Psoas muscle (tissue), 8 donors: Measurements from ENCODE around the gene THRB. TPM values are rescaled to one million over a fixed set of nuclear protein-coding genes. Genes with fewer than 3 reads are reported as not detected.

Experiments used
- ATAC-seq, 4 donors: fragments of 200-7000 bp; cut with Tn5 transposase; one replicate each; pipeline ENCODE4 v1.9.1; 2020; ENCODE audit warnings: moderate library complexity in 3 of 4, mild to moderate bottlenecking in 2 of 4
- DNase-seq, 2 donors: peaks; one replicate each; pipeline ENCODE4 v3.0.0-alpha.2; 2020
- H3K27ac ChIP-seq: fragments of 200-600 bp; one replicate; pipeline ENCODE4 v1.8.0; 2022
- H3K27me3 ChIP-seq, 3 donors: fragments of 200-600 bp in 1 of 3; one replicate each; pipeline versions ENCODE4 v1.6.1 to v1.8.0; 2013 to 2022; ENCODE audit warnings: low read length in 2 of 3, mild to moderate bottlenecking in 2 of 3, moderate library complexity in 1 of 3; ENCODE audit not compliant: insufficient read depth in 3 of 3
- H3K36me3 ChIP-seq, 2 donors: fragments of 200-600 bp in 1 of 2; one replicate each; pipeline versions ENCODE4 v1.6.1 to v1.8.0; 2013 to 2022; ENCODE audit warnings: low read depth in 1 of 2, mild to moderate bottlenecking in 1 of 2, moderate library complexity in 1 of 2; ENCODE audit not compliant: insufficient read depth in 1 of 2
- H3K4me1 ChIP-seq: fragments of 200-600 bp; one replicate; pipeline ENCODE4 v1.8.0; 2022
- H3K4me3 ChIP-seq: fragments of 200-600 bp; one replicate; pipeline ENCODE4 v1.8.0; 2022; ENCODE audit warnings: mild to moderate bottlenecking
- H3K9me3 ChIP-seq: fragments of 200-600 bp; one replicate; pipeline ENCODE4 v1.8.0; 2022
- WGBS, 3 donors: extraction: QIAGEN DNeasy Blood & Tissue Kit; methylation state at CpG; one replicate each; pipeline versions ENCODE4 v1.1.6 to v1.1.7; 2013; 5-methylcytosine and 5-hydroxymethylcytosine counted together
- intact Hi-C, 2 donors: fragments of 100-400 bp; cut with DNase I; formaldehyde crosslinking; loops; one replicate each; pipeline versions ENCODE4 v1.11.0 to v1.14.2; 2022
- polyA plus RNA-seq, 3 donors: library from polyadenylated mRNA; stranded (reverse); fragments of 200-250 nt; gene quantifications; one replicate each; pipeline ENCODE4 v1.2.3, GENCODE V29; 2013
- total RNA-seq, 4 donors: library from RNA; stranded (reverse); fragmentation: NEBNext Ultra II Directional in 2 of 4; extraction: Animal tissue kit (Norgen Biotek cat#: 25700) in 2 of 4; gene quantifications; one replicate each; pipeline versions ENCODE4 v1.2.1 to v1.2.4, GENCODE V29; 2021 to 2023
- TF ChIP-seq, protein P1 (sequence below): fragments of 200-600 bp; IDR thresholded peaks from one replicate; pipeline ENCODE4 v1.8.0; 2022; ENCODE audit warnings: antibody characterized with exemption
- donor health status: healthy with polysubstance abuse.
- donor health status: DM: no; HTN: no; CAD: no; lungs with moderate emphysema.
- donor health status: Bipolar disorder and iron deficiency.
- donor health status: healthy.
- donor health status: DM: yes; HTN: yes; CAD: no.
- donor health status: DM: no; HTN: no; CAD: no.
- donor health status: DM: no; HTN: no; CAD: no.
- donor health status: DM: yes; HTN: yes; CAD: no.

Gene THRB
- total and polyA plus RNA-seq, 7 donors = 11.5 to 38.6 (median 31.4) TPM

DNA sequence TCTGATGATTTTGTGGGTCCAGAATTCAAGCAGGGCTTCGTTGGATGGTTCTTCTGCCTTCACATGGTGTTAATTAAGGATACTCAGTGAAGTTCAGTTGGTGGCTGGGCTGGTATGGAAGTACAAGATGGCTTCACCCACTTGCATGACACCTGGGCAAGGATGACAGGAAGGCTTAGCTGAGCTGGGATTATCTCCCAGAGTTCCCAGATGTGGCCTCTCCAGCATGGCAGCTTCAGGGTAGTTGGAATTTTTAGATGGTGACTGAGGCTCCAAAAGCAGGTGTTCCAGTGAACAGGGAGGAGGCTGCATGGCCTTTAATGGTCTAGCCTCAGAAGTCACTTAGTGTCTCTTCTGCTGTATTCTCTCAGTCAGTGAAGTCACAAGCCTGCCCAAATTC lies 135.5 kb downstream of the THRB start:
- TF ChIP-seq, protein P1, sequence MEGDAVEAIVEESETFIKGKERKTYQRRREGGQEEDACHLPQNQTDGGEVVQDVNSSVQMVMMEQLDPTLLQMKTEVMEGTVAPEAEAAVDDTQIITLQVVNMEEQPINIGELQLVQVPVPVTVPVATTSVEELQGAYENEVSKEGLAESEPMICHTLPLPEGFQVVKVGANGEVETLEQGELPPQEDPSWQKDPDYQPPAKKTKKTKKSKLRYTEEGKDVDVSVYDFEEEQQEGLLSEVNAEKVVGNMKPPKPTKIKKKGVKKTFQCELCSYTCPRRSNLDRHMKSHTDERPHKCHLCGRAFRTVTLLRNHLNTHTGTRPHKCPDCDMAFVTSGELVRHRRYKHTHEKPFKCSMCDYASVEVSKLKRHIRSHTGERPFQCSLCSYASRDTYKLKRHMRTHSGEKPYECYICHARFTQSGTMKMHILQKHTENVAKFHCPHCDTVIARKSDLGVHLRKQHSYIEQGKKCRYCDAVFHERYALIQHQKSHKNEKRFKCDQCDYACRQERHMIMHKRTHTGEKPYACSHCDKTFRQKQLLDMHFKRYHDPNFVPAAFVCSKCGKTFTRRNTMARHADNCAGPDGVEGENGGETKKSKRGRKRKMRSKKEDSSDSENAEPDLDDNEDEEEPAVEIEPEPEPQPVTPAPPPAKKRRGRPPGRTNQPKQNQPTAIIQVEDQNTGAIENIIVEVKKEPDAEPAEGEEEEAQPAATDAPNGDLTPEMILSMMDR = no peak
- peak; percentile 13 to 77 (median 46) for ATAC-seq
- 83 to 88% (median 83%) methylated on average over 1 of the region's 1 CpG for WGBS, 3 donors
- Histone ChIP-seq H3K27ac (no peak overlapping the region), H3K27me3 (no peaks in the 10 kb centered on the region), H3K4me3 (no peak overlapping the region), H3K36me3 (no peaks in the 10 kb centered on the region), H3K4me1 (peaks cover 11% of the 10 kb centered on the region), H3K9me3 (no peaks in the 10 kb centered on the region)
- DNase-seq = no peak
- intact Hi-C loops = no loop called here

DNA sequence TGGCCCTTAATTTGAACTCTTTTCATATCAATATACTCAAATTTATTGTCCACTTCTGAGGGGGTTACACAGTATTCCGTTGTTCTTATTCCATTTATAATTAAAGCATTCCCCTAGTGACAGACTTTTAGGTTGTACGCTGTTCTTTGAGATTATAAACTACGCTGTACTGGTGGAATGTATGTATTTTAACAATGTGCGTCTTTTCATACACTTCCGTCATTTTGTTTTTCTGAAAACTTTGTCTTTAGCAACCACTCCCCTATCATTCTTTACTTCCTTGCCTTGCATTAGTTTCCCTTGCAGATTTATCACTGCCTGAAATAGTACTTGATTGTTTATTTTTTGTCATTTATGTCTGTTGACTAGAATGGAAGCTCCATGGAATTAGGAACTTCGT lies 137.0 kb downstream of the THRB start:
- Histone ChIP-seq H3K4me3 (no peak overlapping the region), H3K27ac (no peak overlapping the region), H3K4me1 (peaks cover 10% of the 10 kb centered on the region), H3K27me3 (no peaks in the 10 kb centered on the region), H3K9me3 (no peaks in the 10 kb centered on the region), H3K36me3 (no peaks in the 10 kb centered on the region)
- intact Hi-C loops = no loop called here
- TF ChIP-seq, protein P1 = no peak
- 92 to 95% (median 93%) methylated on average over 6 of the region's 6 CpGs for WGBS, 3 donors
- DNase-seq (no peak), ATAC-seq (no peak)

DNA sequence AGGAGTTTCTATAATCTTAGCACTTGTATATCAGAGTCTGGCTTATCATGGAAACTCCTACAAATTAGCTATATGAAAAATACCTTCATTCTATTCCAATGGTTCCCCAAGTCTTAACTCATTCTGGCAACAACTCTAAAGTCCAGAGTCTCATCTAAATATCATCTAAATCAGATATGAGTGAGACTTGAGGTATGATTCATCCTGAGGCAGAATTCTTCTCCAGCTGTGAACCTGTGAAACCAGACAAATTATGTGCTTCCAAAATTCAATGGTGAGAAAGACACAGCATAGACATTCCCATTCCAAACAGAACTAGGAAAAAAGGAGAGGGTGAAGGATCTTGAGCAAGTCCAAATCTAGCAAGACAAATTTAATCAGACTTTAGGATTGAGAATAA lies 138.8 kb downstream of the THRB start:
- no peak for DNase-seq
- Histone ChIP-seq H3K4me1 (peaks cover 17% of the 10 kb centered on the region), H3K9me3 (no peaks in the 10 kb centered on the region), H3K27me3 (no peaks in the 10 kb centered on the region), H3K36me3 (no peaks in the 10 kb centered on the region), H3K4me3 (no peak overlapping the region), H3K27ac (no peak overlapping the region)
- TF ChIP-seq, protein P1 = no peak
- intact Hi-C loops = no loop called here
- no peak for ATAC-seq

DNA sequence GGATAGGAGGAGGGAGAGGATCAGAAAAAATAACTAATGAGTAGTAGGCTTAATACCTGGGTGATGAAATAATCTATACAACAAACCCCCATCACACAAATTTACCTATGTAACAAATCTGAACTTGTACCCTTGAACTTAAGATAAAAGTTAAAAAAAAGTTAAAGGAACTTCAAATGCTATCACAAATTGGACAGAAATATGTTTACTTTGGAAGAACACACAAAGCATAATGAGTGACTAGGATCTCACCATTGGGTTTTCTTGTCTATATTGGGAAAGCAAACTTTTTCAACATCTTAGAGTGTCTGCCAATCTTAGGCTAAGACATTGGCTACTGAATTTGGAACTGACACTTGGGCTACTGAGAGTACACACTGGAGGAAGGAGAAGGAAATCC lies 140.4 kb downstream of the THRB start:
- DNase-seq (no peak), ATAC-seq (no peak)
- Histone ChIP-seq H3K4me3 (no peak overlapping the region), H3K4me1 (peaks cover 19% of the 10 kb centered on the region), H3K9me3 (no peaks in the 10 kb centered on the region), H3K27me3 (no peaks in the 10 kb centered on the region), H3K36me3 (no peaks in the 10 kb centered on the region), H3K27ac (no peak overlapping the region)
- intact Hi-C loops = no loop called here
- TF ChIP-seq, protein P1 = no peak

DNA sequence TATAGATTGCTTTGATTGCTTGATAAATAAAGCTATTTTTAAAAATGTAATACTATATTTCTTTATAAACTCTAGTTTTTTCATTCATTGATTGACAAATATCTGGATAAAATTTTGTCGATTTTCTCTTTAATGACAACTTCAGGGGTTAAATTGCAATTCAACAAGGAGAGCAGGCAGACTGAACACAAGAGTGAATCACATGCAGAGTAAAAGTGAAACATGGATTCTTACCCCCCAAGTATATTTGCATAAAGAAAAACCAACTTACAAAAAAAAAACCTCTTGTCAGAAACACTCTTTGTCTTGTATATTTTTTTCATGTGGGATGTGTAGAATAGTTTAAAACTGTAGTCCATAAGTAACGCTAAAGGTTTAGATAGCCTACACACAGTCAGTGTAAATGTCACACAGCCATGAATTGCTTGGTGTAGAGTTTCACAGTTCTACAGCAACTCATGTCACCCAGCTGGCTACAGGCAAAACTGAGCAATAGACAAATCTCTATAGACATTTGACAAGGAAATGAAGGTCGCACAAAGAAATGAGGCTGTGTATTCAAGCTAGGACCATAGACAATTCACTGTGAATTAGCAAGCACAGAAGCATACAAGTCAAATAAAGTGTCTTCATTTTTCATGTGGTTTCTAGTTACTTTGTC lies 141.6 kb downstream of the THRB start:
- Histone ChIP-seq H3K9me3 (no peaks in the 10 kb centered on the region), H3K27me3 (no peaks in the 10 kb centered on the region), H3K4me3 (peak overlapping the region; percentile 48), H3K36me3 (no peaks in the 10 kb centered on the region), H3K4me1 (peaks cover 23% of the 10 kb centered on the region), H3K27ac (peak overlapping the region; percentile 64)
- DNase-seq (no peak), ATAC-seq (peak; percentile 71 to 87 (median 79))
- 42 to 48% (median 46%) methylated on average over 3 of the region's 3 CpGs for WGBS, 3 donors
- TF ChIP-seq, protein P1 = no peak
- intact Hi-C loops = no loop called here
